Dorsolateral prefrontal cortex (tissue), 118 donors: ENCODE results near the gene ARL4D. TPM values are rescaled to one million over a fixed set of nuclear protein-coding genes. Genes with fewer than 3 reads are reported as not detected.

Experiments used
- total RNA-seq, 120 experiments: library from RNA; stranded (reverse); gene quantifications; one replicate each; pipeline versions ENCODE4 v1.2.3 to v1.2.4, GENCODE V29; 2022

Gene ARL4D
- total RNA-seq, 120 experiments from 2014 or later = 2.7 to 29.9 (median 12.9) TPM

Other genes starting within 250 kb of the ARL4D start
- 100 to 1,000 TPM in 22 of 120 experiments, 10 to 100 TPM in 98; 77.1 to 121 (median 91.7) TPM for gene NBR1, start 227.8 kb upstream of the ARL4D start, total RNA-seq
- gene TMEM106A, start 187.1 kb upstream of the ARL4D start, total RNA-seq = 10 to 100 TPM in 19 of 120 experiments, 1 to 10 TPM in 101; 1.8 to 12.8 (median 6.6) TPM
- 1 to 10 TPM in 6 of 120 experiments, under 1 TPM in 7, not detected in 107; 0.46 to 1.6 (median 0.96) TPM for gene CCDC200, start 170.4 kb upstream of the ARL4D start, total RNA-seq
- 1,000 to 10,000 TPM; 1,318 to 8,938 (median 3,556) TPM for gene RNU2-1, start 165.0 kb upstream of the ARL4D start, total RNA-seq
- 10 to 100 TPM; 32.7 to 69.3 (median 46.7) TPM for gene DHX8, start 85.0 kb downstream of the ARL4D start, total RNA-seq
- 10 to 100 TPM in 1 of 120 experiments, 1 to 10 TPM in 65, under 1 TPM in 51, not detected in 3; 0.20 to 15.2 (median 1.1) TPM for gene ETV4, start 147.3 kb downstream of the ARL4D start, total RNA-seq